Measurements from ENCODE around the gene RPL13. TPM values are rescaled to one million over a fixed set of nuclear protein-coding genes. Genes with fewer than 3 reads are reported as not detected.

Gene RPL13
- total and polyA plus RNA-seq, 2 of the 13 experiments (the other 11 are each of a cell fraction or from before 2014, with no cell fraction given), result 2,988 to 4,411 TPM

Small RNA genes within 50 kb of the gene (small RNA-seq; reads per million reads assigned to genes)
- gene SNORD68 (ENCODE audit: insufficient read depth in 2 of 3, insufficient read length in 3 of 3, low read depth in 2 of 3, low replicate concordance in 1 of 3), result 0 reads per million in 3 experiments

Other genes starting within 250 kb of the RPL13 start
- gene ANKRD11, start 70.1 kb upstream of the RPL13 start, total RNA-seq (2016; rRNA removed; fragmentation: Illumina TruSeq; extraction: Trizol), result 21.4 and 24.4 TPM in 2 replicates
- gene ANKRD11, start 70.1 kb upstream of the RPL13 start, polyA plus RNA-seq (2011; rRNA removed), result 38.4 and 42.3 TPM in 2 replicates
- gene SPG7, start 52.3 kb upstream of the RPL13 start, total RNA-seq (2016; rRNA removed; fragmentation: Illumina TruSeq; extraction: Trizol), result 63.9 and 136 TPM in 2 replicates
- 66.0 and 77.5 TPM in 2 replicates for gene SPG7, start 52.3 kb upstream of the RPL13 start, polyA plus RNA-seq (2011; rRNA removed)
- gene CPNE7, start 15.1 kb downstream of the RPL13 start, total RNA-seq (2016; rRNA removed; fragmentation: Illumina TruSeq; extraction: Trizol), result not detected in 2 replicates
- gene CPNE7, start 15.1 kb downstream of the RPL13 start, polyA plus RNA-seq (2011; rRNA removed), result 0.59 and 2.1 TPM in 2 replicates
- gene DPEP1, start 53.0 kb downstream of the RPL13 start, total RNA-seq (2016; rRNA removed; fragmentation: Illumina TruSeq; extraction: Trizol), result 19.7 and 37.6 TPM in 2 replicates
- 40.2 and 52.2 TPM in 2 replicates for gene DPEP1, start 53.0 kb downstream of the RPL13 start, polyA plus RNA-seq (2011; rRNA removed)
- 69.4 and 80.0 TPM in 2 replicates for gene CHMP1A, start 97.0 kb downstream of the RPL13 start, total RNA-seq (2016; rRNA removed; fragmentation: Illumina TruSeq; extraction: Trizol)
- 73.3 and 87.2 TPM in 2 replicates for gene CHMP1A, start 97.0 kb downstream of the RPL13 start, polyA plus RNA-seq (2011; rRNA removed)
- gene SPATA33, start 97.2 kb downstream of the RPL13 start, total RNA-seq (2016; rRNA removed; fragmentation: Illumina TruSeq; extraction: Trizol), result 11.0 and 11.2 TPM in 2 replicates
- gene SPATA33, start 97.2 kb downstream of the RPL13 start, polyA plus RNA-seq (2011; rRNA removed), result 5.7 and 6.3 TPM in 2 replicates
- 1.2 and 2.5 TPM in 2 replicates for gene CDK10, start 126.0 kb downstream of the RPL13 start, total RNA-seq (2016; rRNA removed; fragmentation: Illumina TruSeq; extraction: Trizol)
- 3.9 and 4.3 TPM in 2 replicates for gene CDK10, start 126.0 kb downstream of the RPL13 start, polyA plus RNA-seq (2011; rRNA removed)
- gene SPATA2L, start 141.0 kb downstream of the RPL13 start, total RNA-seq (2016; rRNA removed; fragmentation: Illumina TruSeq; extraction: Trizol), result 17.0 and 20.7 TPM in 2 replicates
- 9.1 and 11.8 TPM in 2 replicates for gene SPATA2L, start 141.0 kb downstream of the RPL13 start, polyA plus RNA-seq (2011; rRNA removed)
- 3.8 and 10.1 TPM in 2 replicates for gene VPS9D1, start 160.2 kb downstream of the RPL13 start, total RNA-seq (2016; rRNA removed; fragmentation: Illumina TruSeq; extraction: Trizol)
- 13.2 and 18.6 TPM in 2 replicates for gene VPS9D1, start 160.2 kb downstream of the RPL13 start, polyA plus RNA-seq (2011; rRNA removed)
- gene ZNF276, start 160.9 kb downstream of the RPL13 start, total RNA-seq (2016; rRNA removed; fragmentation: Illumina TruSeq; extraction: Trizol), result 6.8 and 17.7 TPM in 2 replicates
- gene ZNF276, start 160.9 kb downstream of the RPL13 start, polyA plus RNA-seq (2011; rRNA removed), result 18.0 and 24.3 TPM in 2 replicates